DOHH2 (cell line): ENCODE measurements around the gene CCDC69.

ENCODE experiments used
- H3F3A ChIP-seq: fragments of 200-600 bp; sonication (generic), shearing (Covaris generic); 2 replicates; pipeline ENCODE4 v1.6.0; 2016; ENCODE audit warnings: antibody characterized with exemption, mild to moderate bottlenecking; ENCODE audit not compliant: control insufficient read depth, insufficient read depth
- H3K27ac ChIP-seq: fragments of 200-600 bp; sonication (generic); 2 replicates; pipeline ENCODE4 v1.5.1; 2014; ENCODE audit warnings: low read depth, mild to moderate bottlenecking, low read length, moderate library complexity
- H3K27me3 ChIP-seq: fragments of 200-600 bp; sonication (generic); 2 replicates; pipeline ENCODE4 v1.6.1; 2014; ENCODE audit warnings: mild to moderate bottlenecking, low read length, mixed read lengths; ENCODE audit not compliant: control insufficient read depth
- H3K36me3 ChIP-seq: fragments of 200-600 bp; sonication (generic); 2 replicates; pipeline ENCODE4 v1.6.1; 2014; ENCODE audit warnings: mild to moderate bottlenecking, low read length, moderate library complexity, mixed read lengths; ENCODE audit not compliant: control insufficient read depth
- H3K4me1 ChIP-seq: fragments of 200-600 bp; sonication (generic); 2 replicates; pipeline ENCODE4 v1.6.1; 2014; ENCODE audit warnings: mild to moderate bottlenecking, low read length, mixed read lengths; ENCODE audit not compliant: control insufficient read depth
- H3K4me2 ChIP-seq: fragments of 200-600 bp; sonication (generic); 2 replicates; pipeline ENCODE4 v1.6.0; 2014; ENCODE audit warnings: mild to moderate bottlenecking, low read length, moderate library complexity
- H3K4me3 ChIP-seq: fragments of 200-600 bp; sonication (generic); 2 replicates; pipeline ENCODE4 v1.5.1; 2014; ENCODE audit warnings: mild to moderate bottlenecking, low read length, mixed read lengths
- H3K79me2 ChIP-seq: fragments of 200-600 bp; sonication (generic); 2 replicates; pipeline ENCODE4 v1.6.1; 2014; ENCODE audit warnings: mild to moderate bottlenecking, low read length, mixed read lengths; ENCODE audit not compliant: control insufficient read depth
- H3K9me2 ChIP-seq: fragments of 200-600 bp; sonication (generic); replicated peaks from 2 replicates; pipeline ENCODE4 v1.6.1; 2014; ENCODE audit warnings: mild to moderate bottlenecking, low read length, mixed read lengths; ENCODE audit not compliant: control insufficient read depth
- H3K9me3 ChIP-seq: fragments of 200-600 bp; sonication (generic); 2 replicates; pipeline ENCODE4 v1.6.1; 2014; ENCODE audit warnings: antibody characterized with exemption, low read length, mixed read lengths; ENCODE audit not compliant: control insufficient read depth, insufficient read depth
- H4K20me1 ChIP-seq: fragments of 200-600 bp; sonication (generic); 2 replicates; pipeline ENCODE4 v1.6.0; 2014; ENCODE audit warnings: low read depth, mild to moderate bottlenecking, antibody characterized with exemption, low read length, moderate library complexity; ENCODE audit not compliant: control insufficient read depth, insufficient read depth
- EZH2phosphoT487 ChIP-seq: fragments of 200-600 bp; sonication (generic); IDR thresholded peaks from 2 replicates; pipeline ENCODE4 v1.6.1; 2017; ENCODE audit warnings: borderline replicate concordance, mild to moderate bottlenecking, antibody characterized with exemption, low read length, moderate library complexity, mixed read lengths
- TF ChIP-seq, protein P1 (sequence below): fragments of 200-600 bp; sonication (generic); IDR thresholded peaks from one replicate; pipeline ENCODE4 v1.5.1; 2014; ENCODE audit warnings: antibody characterized with exemption, mild to moderate bottlenecking, low read depth, low read length; ENCODE audit not compliant: poor library complexity, severe bottlenecking

The CCDC69 gene

DNA sequence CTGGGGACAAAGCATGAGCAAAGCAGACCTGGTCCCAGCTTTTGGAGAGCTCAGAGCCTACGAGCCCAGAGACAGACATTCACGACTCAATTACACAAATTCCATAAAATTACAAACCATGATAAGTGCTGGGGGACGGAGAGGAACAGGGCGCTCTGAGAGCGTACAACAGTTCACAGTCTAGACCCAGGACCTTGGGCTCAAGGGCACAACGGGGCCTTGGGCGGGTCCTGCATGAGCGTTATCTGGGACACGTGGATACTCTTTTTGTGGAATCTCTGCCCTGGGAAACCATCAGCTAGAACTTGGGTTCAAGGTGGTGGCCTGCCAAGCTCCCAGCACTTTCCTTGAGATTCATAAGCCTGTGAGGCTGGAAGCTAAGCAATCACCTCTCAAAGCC is 56.9 kb downstream of the CCDC69 start:
- no peaks in the 10 kb centered on the region for H3K9me2 ChIP-seq
- no peaks in the 10 kb centered on the region for H3K36me3 ChIP-seq
- no peak overlapping the region for H3K4me2 ChIP-seq
- no peaks in the 10 kb centered on the region for H3F3A ChIP-seq
- H4K20me1 ChIP-seq: no peaks in the 10 kb centered on the region
- no peak overlapping the region for H3K4me3 ChIP-seq
- no peaks in the 10 kb centered on the region for H3K27me3 ChIP-seq
- H3K9me3 ChIP-seq: no peaks in the 10 kb centered on the region
- H3K79me2 ChIP-seq: no peaks in the 10 kb centered on the region
- H3K27ac ChIP-seq: no peak overlapping the region
- peaks cover 10% of the 10 kb centered on the region for H3K4me1 ChIP-seq
- TF ChIP-seq, protein P1, sequence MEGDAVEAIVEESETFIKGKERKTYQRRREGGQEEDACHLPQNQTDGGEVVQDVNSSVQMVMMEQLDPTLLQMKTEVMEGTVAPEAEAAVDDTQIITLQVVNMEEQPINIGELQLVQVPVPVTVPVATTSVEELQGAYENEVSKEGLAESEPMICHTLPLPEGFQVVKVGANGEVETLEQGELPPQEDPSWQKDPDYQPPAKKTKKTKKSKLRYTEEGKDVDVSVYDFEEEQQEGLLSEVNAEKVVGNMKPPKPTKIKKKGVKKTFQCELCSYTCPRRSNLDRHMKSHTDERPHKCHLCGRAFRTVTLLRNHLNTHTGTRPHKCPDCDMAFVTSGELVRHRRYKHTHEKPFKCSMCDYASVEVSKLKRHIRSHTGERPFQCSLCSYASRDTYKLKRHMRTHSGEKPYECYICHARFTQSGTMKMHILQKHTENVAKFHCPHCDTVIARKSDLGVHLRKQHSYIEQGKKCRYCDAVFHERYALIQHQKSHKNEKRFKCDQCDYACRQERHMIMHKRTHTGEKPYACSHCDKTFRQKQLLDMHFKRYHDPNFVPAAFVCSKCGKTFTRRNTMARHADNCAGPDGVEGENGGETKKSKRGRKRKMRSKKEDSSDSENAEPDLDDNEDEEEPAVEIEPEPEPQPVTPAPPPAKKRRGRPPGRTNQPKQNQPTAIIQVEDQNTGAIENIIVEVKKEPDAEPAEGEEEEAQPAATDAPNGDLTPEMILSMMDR: no peak
- no peak for TF ChIP-seq EZH2phosphoT487

- no peaks in the 10 kb centered on the region for H3K27me3 ChIP-seq
- H3K9me2 ChIP-seq: no peaks in the 10 kb centered on the region
- no peaks in the 10 kb centered on the region for H4K20me1 ChIP-seq
- TF ChIP-seq, protein P1: peak; percentile 92
- TF ChIP-seq EZH2phosphoT487: no peak
- no peak overlapping the region for H3K4me3 ChIP-seq
- H3K27ac ChIP-seq: no peak overlapping the region
- H3K4me1 ChIP-seq: peaks cover 16% of the 10 kb centered on the region
- no peaks in the 10 kb centered on the region for H3F3A ChIP-seq
- no peaks in the 10 kb centered on the region for H3K36me3 ChIP-seq
- H3K9me3 ChIP-seq: no peaks in the 10 kb centered on the region
- H3K4me2 ChIP-seq: peak overlapping the region; percentile 35
- no peaks in the 10 kb centered on the region for H3K79me2 ChIP-seq
Measured at GRCh38 chr5:151164687-151165392, 59.1 kb downstream of the CCDC69 start.

DNA sequence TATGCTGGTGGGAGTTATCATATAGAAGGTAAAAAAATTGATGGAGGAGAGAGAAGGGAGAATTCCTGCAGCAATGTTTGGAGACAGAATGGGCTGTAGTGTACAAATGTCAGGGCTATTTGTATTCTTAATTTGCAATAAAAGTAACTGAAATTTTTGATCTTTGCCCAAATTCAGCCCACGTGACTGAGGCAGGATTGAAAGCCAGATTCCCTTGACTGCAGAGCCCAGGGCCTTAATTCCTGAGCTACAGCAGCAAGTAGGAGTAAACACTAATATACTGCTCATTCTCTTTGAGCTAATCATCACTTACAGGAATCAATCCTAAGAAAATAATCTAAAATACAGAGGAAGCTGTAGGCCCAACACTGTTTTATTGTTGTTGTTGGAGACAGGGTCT is 61.1 kb downstream of the CCDC69 start:
- Histone ChIP-seq H3K4me1 (peaks cover 36% of the 10 kb centered on the region), H3K9me2 (no peaks in the 10 kb centered on the region), H3K27ac (no peak overlapping the region), H3K9me3 (no peaks in the 10 kb centered on the region), H3K4me3 (no peak overlapping the region), H4K20me1 (no peaks in the 10 kb centered on the region), H3K36me3 (no peaks in the 10 kb centered on the region), H3K79me2 (no peaks in the 10 kb centered on the region), H3F3A (no peaks in the 10 kb centered on the region), H3K4me2 (no peak overlapping the region), H3K27me3 (peaks cover 12% of the 10 kb centered on the region)
- TF ChIP-seq EZH2phosphoT487: no peak
- TF ChIP-seq, protein P1: no peak
